Mammary epithelial cell (primary cell): ENCODE data around the gene SF3A2.

Experiments used
- EZH2 ChIP-seq: IDR thresholded peaks from 2 replicates; pipeline ENCODE4 v1.6.1; 2012; ENCODE audit warnings: low read length, inconsistent platforms, borderline replicate concordance
- TF ChIP-seq, protein P1 (sequence below), 2 donors: IDR thresholded peaks in 1 of 2; conservative IDR thresholded peaks in 1 of 2; 2 replicates each; pipeline ENCODE4 v1.5.1; 2011 to 2012; ENCODE audit warnings: inconsistent platforms in 2 of 2, low read length in 2 of 2, mild to moderate bottlenecking in 2 of 2, control low read depth in 1 of 2, low read depth in 1 of 2; ENCODE audit not compliant: insufficient read depth in 1 of 2; ENCODE audit errors: extremely low read depth in 1 of 2

- TF ChIP-seq EZH2, result no peak
- TF ChIP-seq, protein P1, sequence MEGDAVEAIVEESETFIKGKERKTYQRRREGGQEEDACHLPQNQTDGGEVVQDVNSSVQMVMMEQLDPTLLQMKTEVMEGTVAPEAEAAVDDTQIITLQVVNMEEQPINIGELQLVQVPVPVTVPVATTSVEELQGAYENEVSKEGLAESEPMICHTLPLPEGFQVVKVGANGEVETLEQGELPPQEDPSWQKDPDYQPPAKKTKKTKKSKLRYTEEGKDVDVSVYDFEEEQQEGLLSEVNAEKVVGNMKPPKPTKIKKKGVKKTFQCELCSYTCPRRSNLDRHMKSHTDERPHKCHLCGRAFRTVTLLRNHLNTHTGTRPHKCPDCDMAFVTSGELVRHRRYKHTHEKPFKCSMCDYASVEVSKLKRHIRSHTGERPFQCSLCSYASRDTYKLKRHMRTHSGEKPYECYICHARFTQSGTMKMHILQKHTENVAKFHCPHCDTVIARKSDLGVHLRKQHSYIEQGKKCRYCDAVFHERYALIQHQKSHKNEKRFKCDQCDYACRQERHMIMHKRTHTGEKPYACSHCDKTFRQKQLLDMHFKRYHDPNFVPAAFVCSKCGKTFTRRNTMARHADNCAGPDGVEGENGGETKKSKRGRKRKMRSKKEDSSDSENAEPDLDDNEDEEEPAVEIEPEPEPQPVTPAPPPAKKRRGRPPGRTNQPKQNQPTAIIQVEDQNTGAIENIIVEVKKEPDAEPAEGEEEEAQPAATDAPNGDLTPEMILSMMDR (conservative IDR thresholded peaks at IDR 0.05 in 1 of 2, IDR thresholded peaks at IDR 0.05 in 1 of 2; ENCODE audit: extremely low read depth in 1 of 2, insufficient read depth in 1 of 2, low read depth in 1 of 2, low read length in 2 of 2), result no peak
These were observed 53.3 kb downstream of the SF3A2 start for GRCh38 chr19:2289714-2290435.
